VCaP (cell line): Measurements from ENCODE around the gene NDUFAB1.

Source experiments
- H3K27ac ChIP-seq: fragments of 450-650 bp; 2 replicates; pipeline ENCODE4 v1.5.1; 2017
- TF ChIP-seq, protein P1 (sequence below): fragments of 450-650 bp; conservative IDR thresholded peaks from 2 replicates; pipeline ENCODE4 v1.5.1; 2017; ENCODE audit warnings: mild to moderate bottlenecking, moderate library complexity

Gene NDUFAB1

GRCh38 chr16:23544436-23544835 lies 51.7 kb downstream of the NDUFAB1 start:
- TF ChIP-seq, protein P1, sequence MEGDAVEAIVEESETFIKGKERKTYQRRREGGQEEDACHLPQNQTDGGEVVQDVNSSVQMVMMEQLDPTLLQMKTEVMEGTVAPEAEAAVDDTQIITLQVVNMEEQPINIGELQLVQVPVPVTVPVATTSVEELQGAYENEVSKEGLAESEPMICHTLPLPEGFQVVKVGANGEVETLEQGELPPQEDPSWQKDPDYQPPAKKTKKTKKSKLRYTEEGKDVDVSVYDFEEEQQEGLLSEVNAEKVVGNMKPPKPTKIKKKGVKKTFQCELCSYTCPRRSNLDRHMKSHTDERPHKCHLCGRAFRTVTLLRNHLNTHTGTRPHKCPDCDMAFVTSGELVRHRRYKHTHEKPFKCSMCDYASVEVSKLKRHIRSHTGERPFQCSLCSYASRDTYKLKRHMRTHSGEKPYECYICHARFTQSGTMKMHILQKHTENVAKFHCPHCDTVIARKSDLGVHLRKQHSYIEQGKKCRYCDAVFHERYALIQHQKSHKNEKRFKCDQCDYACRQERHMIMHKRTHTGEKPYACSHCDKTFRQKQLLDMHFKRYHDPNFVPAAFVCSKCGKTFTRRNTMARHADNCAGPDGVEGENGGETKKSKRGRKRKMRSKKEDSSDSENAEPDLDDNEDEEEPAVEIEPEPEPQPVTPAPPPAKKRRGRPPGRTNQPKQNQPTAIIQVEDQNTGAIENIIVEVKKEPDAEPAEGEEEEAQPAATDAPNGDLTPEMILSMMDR, result no peak

GRCh38 chr16:23540817-23541178 lies 55.3 kb downstream of the NDUFAB1 start:
- H3K27ac ChIP-seq, result peak overlapping the region; percentile 30; the same call in 1 of the 2 replicates

More at GRCh38 chr16:23544436-23544835, 51.7 kb downstream of the NDUFAB1 start:
- no peak overlapping the region for H3K27ac ChIP-seq

GRCh38 chr16:23539984-23540816 lies 55.9 kb downstream of the NDUFAB1 start:
- H3K27ac ChIP-seq, result peak overlapping the region; percentile 30; the same call in 1 of the 2 replicates

GRCh38 chr16:23538919-23539278 lies 57.2 kb downstream of the NDUFAB1 start:
- TF ChIP-seq, protein P1, result no peak
- no peak overlapping the region for H3K27ac ChIP-seq

More at GRCh38 chr16:23539984-23540816, 55.9 kb downstream of the NDUFAB1 start:
- TF ChIP-seq, protein P1, result no peak

DNA sequence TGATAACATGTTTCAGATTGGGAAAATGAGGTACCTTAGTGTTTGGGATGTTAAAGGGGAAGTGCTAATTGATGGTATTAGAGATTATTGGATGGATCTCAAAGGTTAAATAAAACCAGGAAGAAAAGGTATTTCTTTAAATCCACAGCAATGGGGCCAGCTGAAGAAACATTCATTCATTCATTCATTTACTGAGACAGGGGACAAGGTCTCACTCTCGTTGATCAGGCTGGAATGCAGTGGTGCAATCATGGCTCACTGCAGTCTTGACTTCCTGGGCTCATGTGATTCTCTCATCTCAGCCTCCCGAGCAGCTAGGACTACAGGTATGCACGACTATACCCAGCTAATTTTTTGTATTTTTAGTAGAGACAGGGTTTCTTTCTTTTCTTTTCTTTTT lies 58.7 kb downstream of the NDUFAB1 start:
- TF ChIP-seq, protein P1, result no peak
- no peak overlapping the region for H3K27ac ChIP-seq

DNA sequence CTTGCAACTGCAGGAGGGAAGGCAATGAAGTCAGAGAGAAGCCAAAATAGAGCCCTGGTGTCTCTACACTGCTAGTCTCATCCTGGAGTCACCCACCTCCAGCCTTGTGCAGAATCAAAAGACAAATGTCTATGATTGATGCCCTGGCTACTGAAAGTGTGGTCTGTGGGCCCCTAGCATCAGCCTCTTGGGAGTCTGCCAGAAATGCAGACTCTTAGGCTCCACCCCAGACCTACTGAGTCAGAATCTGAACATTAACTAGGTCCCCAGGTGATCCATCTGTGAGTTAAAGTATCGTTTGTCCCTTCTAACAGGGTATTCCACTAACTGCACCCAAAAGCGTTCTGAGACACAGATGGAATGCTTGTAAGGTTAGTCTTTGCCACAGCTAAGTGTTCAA lies 60.2 kb downstream of the NDUFAB1 start:
- TF ChIP-seq, protein P1, result no peak
- H3K27ac ChIP-seq, result no peak overlapping the region

DNA sequence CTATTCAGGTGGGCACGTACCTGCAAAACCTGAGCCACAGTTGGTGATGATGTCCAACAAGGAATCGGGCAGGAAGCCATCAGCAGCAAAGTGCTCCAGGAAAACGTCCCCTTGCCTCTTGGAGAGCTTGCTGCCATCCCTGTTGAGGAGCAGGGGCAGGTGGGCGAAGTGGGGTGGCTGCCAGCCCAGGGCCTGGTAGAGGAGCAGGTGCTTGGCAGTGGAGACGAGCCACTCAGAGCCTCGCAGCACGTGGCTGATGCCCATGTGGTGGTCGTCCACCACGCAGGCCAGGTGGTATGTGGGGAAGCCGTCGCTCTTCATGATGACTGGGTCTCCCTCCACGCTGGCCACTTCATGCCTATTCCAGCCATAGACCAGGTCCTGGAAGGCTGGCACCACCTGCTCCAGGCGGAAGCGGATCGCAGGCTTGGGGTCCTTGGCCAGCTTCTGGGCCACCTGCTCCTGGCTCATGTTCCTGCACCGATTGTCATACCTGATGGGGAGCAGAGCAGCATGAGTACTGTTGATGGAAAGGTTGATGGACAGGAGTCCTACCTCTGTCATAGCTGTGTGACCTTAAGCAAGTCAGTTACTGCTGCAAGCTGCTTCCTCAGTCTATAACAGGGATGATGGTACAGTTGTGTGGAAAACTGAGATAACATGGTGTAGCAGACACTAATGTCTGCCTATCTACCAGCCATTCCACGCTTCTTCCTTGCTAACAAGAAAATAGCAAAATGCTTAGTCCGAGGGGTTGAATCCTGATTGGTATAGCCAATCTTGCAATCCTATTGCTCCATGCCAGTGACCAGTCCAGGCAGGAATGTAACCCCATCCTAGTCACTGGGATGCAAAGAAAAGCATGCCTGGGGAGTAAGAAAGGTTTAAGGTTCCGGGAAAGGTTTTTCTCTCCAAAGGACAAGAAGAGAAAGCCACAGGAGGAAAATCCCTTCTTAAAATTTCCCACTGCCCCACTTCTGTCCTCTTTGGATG lies 61.0 kb downstream of the NDUFAB1 start:
- TF ChIP-seq, protein P1, result no peak
- H3K27ac ChIP-seq, result no peak overlapping the region
